HG03575 (cell line): ENCODE data around the gene SPATA6L.
"Not testable (repeated sequence)": the region's sequence is repeated elsewhere in the genome, so short reads cannot be mapped to it uniquely, and the experiment has no call there.

Source experiments
- ATAC-seq: cut with Tn5 transposase; IDR thresholded peaks from one replicate; pipeline ENCODE4 v1.9.1; 2021; ENCODE audit not compliant: unreplicated experiment, insufficient number of reproducible peaks, low FRiP score; ENCODE audit errors: extremely low read depth

The SPATA6L gene

GRCh38 chr9:4656196-4656595 is 10.1 kb downstream of the SPATA6L start:
- not testable (repeated sequence) for ATAC-seq

- ATAC-seq: no peak
Measured at GRCh38 chr9:4654538-4654937, 11.7 kb downstream of the SPATA6L start.

- ATAC-seq: no peak
Measured at GRCh38 chr9:4654084-4654483, 12.2 kb downstream of the SPATA6L start.

GRCh38 chr9:4642351-4642750 is 23.9 kb downstream of the SPATA6L start:
- ATAC-seq: no peak

- ATAC-seq: no peak
Measured at GRCh38 chr9:4640027-4640426, 26.3 kb downstream of the SPATA6L start.

GRCh38 chr9:4639420-4639819 is 26.9 kb downstream of the SPATA6L start:
- no peak for ATAC-seq

- ATAC-seq: no peak
Measured at GRCh38 chr9:4638968-4639367, 27.3 kb downstream of the SPATA6L start.

GRCh38 chr9:4630836-4631235 is 35.4 kb downstream of the SPATA6L start:
- no peak for ATAC-seq

GRCh38 chr9:4622016-4622415 is 44.3 kb downstream of the SPATA6L start:
- ATAC-seq: no peak

GRCh38 chr9:4620881-4621555 is 45.3 kb downstream of the SPATA6L start:
- no peak for ATAC-seq

GRCh38 chr9:4620057-4620765 is 46.1 kb downstream of the SPATA6L start:
- ATAC-seq: no peak

GRCh38 chr9:4618700-4619099 is 47.6 kb downstream of the SPATA6L start:
- no peak for ATAC-seq

GRCh38 chr9:4617752-4618151 is 48.5 kb downstream of the SPATA6L start:
- ATAC-seq: no peak

GRCh38 chr9:4615778-4616177 is 50.5 kb downstream of the SPATA6L start:
- no peak for ATAC-seq

GRCh38 chr9:4615251-4615650 is 51.0 kb downstream of the SPATA6L start:
- no peak for ATAC-seq

GRCh38 chr9:4614627-4615026 is 51.7 kb downstream of the SPATA6L start:
- no peak for ATAC-seq

GRCh38 chr9:4606033-4606432 is 60.2 kb downstream of the SPATA6L start:
- not testable (repeated sequence) for ATAC-seq

- no peak for ATAC-seq
Measured at GRCh38 chr9:4604678-4605095, 61.6 kb downstream of the SPATA6L start.

- no peak for ATAC-seq
Measured at GRCh38 chr9:4603830-4604229, 62.5 kb downstream of the SPATA6L start.

- no peak for ATAC-seq
Measured at GRCh38 chr9:4600368-4600767, 65.9 kb downstream of the SPATA6L start.
